ENCODE measurements around the gene UPF1.

The UPF1 gene

DNA sequence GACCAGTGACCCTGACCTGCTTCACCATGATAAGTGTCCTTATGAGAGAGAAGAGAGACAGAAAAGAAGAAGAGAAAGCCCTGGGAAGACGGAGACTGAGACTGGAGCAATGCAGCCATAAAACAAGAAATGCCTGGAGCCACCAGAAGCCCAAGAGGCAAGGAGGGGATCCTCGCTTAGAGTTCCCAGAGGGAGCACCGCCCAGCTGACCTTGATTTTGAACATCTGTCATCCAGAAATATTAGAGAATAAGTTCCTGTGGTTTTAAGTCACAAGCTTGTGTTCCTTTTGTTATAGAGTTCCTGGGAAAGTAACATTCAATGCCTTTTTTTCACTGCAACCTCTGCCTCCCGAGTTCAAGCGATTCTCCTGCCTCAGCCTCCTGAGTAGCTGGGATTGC, 44.0 kb downstream of the UPF1 start:
- peak; percentile 65 for DNase-seq (ENCODE audit: low read depth)

- DNase-seq (ENCODE audit: low read depth): no peak
Observed at GRCh38 chr19:18876865-18877264, 45.1 kb downstream of the UPF1 start.

DNA sequence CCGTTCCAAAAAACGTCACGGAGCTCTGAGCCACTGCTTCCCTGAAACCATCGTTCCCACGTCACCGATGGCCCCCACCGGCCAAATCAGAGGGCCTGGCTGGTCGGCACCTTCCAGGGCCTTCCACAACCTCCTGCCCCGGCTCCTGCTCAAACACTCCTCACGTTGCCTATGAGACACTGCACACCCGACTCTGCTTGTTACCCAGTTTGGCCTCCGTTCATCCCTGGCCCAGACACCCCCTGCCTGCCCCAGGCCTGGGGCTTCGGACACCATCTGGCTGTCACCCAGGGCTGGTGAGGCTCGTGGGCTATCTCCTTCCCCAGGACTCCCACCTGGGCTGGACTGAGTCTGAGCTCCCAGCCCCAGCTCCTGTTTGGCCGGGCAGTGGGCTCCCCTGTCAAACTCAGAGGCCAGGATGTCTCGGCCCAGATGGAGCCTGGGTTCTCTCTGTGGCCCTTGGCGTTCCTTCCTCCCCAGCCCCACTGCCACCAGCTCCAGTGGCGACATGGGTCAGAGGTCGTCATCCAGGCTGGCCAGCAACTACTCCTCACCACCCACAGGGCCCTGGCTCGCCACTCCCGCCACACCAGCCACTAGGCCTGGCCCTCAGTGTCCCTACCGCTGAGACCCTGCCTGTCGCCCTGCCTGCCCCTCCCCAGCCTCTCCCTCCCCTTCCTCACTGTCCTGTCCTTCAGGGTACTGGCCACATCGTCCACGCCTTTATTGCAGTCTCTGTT, 46.5 kb downstream of the UPF1 start:
- DNase-seq (ENCODE audit: low read depth): no peak

DNA sequence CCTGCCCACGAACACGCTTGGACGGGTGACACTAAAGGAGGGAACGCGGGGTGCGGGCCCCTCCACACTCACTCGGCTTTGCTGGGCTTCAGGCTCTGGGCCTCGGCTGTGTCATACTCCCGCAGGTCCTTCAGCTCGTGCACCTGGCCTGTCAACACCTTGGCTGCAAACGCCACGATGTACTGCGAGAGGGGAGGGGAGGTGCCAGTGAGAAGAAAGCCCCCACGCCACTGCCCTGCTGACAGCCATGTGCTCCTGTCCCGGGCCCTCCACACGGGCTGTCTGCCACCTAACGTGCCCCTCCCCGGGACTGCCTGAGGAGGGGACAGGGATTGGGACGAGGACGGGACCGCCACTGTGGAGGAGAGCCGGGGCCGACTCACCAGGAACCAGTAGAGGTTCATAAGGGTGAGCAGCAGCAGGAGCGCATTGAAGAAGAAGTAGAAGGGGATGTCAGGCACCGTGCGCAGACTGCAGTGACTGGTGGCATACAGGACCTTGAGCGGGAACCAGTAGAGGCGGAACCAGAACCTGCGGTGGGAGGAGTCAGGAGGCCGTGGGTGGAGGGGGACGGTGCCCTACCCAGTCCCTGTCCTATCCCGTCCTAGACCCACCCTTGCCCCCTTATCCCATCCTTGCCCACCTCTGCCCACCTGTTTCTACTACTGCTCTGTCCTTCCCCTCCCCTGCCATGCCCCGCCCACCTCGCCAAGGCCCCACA, 47.3 kb downstream of the UPF1 start:
- DNase-seq (ENCODE audit: low read depth): no peak

GRCh38 chr19:18879579-18880373, 48.0 kb downstream of the UPF1 start:
- no peak for DNase-seq (ENCODE audit: low read depth)

GRCh38 chr19:18881491-18881890, 49.7 kb downstream of the UPF1 start:
- no peak for DNase-seq (ENCODE audit: low read depth)

- DNase-seq (ENCODE audit: low read depth): no peak
Observed at GRCh38 chr19:18883526-18884304, 52.0 kb downstream of the UPF1 start.

- no peak for DNase-seq (ENCODE audit: low read depth)
Observed at GRCh38 chr19:18886972-18887371, 55.2 kb downstream of the UPF1 start.

DNA sequence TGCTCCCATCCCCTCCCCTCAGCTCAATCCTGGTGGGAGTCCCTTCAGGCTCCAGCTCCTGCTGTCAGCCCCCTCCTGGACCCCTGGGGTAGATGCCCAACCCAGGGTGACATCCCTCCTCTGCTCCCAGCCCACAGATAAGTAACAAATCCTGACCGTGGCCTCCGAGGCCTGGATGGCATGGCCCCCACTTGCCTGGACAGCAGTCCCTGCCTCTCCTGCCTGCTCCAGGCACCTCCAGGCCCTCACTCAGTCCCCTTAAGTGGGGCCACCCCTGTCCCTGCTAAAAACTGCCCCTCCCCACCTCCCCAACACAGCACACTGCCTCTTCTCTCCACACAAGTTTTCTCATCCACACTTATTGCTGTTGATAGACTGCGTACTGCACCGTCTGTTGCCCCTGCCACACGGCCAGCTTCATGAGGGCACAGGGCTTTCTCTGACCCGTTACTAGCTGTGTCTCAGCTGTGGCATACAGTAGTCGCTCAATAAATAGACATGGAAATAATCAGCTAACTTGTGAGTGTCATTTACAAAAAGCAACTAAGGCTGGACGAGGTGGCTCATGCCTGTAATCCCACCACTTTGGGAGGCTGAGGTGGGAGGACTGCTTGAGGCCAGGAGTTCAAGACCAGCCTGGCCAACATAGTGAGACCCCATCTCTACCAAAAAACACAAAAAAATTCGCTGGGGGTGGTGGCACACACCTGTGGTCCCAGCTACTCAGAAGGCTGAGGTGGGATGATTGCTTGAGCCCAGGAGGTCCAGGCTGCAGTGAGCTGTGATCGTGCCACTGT, 58.4 kb downstream of the UPF1 start:
- no peak for DNase-seq (ENCODE audit: low read depth)

DNA sequence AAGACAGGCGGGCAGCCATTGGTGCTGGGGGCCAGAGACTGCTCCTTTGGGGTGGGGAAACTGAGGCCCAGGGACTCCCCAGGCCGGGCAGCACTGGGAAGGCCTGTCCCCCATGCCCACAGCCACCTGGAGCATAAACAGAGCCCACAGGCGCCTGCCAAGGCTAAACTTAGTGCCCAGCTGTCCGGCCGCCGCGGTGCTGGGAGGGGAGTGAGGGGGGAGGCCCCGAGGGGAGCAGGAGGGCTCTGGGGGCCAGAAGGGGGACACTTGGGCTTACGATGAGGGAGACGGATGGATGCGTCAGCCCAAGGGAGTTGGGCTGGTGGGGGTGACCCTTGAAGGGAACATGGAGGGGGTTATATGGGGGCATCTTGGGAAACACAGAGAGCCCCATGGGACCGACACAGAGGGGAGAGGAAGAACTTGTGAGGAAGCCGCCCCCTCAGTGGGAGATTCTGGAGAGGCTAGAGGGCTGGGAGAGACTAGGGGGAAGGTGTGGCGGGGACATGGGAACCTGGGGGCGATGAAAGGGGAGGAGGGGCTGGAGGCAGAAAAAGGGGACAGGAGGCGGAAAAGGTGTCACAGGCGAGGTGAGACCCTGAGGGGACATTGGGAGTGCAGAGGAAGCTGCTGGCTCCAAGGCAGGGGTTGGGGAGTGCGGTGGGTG, 62.0 kb downstream of the UPF1 start:
- DNase-seq (ENCODE audit: low read depth): no peak

DNA sequence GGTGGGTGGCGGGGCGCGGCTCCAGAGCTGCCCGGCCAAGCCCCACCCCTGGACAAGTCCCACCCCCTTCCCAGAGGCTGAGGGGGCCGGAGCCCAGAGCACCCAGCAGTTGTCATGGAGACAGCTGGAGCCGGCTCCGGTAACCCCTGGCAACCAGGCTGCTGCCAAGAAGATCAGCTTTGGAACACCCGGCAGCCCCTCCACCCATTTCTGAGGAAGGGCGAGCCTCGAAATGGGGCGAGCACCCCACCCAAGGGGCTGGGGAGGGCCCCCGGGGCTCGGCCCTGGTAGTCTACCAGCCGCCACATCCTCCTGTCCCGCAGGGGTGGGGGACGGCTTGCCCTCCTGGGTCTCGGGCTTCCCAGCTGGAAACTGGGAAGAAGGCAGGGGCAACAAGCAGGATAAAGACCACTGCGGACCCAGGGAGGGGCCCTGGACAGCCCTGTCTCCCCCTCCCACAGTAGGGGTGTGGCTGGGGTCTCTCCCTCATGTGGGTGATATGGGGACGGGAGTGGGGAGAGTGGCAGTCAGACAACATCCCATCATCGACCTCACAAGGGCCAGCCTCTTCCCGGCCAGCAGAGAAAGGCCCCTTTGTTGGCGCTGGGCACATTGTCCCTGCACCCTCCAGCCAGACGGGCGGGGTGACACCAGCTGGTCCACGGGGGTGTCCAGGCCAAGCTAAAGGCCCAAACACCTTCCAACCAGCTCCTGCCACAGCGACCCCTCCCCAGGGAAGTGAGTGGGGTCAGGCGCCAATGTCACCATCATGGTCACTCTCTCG, 62.7 kb downstream of the UPF1 start:
- no peak for DNase-seq (ENCODE audit: low read depth)

GRCh38 chr19:18895038-18895823, 63.5 kb downstream of the UPF1 start:
- peak; percentile 38 for DNase-seq (ENCODE audit: low read depth)

DNA sequence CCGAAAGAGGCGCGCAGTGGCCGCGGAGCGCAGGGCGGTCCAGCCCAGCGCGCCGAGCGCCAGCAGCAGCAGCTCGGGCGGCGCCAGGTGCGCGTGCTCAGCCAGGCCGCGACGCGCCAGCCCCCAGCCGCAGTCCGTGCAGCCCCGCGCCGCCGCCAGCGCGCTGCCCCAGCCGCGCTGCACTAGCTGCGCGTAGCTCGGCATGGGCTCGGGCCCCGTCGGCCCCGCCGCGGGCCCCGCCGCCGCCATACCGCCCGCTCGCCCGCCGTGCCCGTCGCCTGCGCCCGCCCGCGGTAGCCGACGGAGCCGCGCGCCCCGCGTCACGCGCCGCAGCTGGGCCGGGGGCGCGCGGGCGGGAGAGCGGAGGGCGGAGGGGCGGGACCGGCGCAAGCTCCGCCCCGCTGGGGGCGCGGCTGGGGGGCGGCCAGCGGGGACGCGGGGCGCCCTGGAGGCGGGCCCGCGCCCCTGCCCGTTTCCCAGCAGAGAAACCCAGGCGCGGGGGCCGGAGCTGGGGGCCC, 64.1 kb downstream of the UPF1 start, which contains the start of gene CERS1:
Gene CERS1, minus strand, starts transcription at position 335 of the 518 bp plus-strand sequence. Its CDS starts 86 bp downstream, at position 249.
- no peak for DNase-seq (ENCODE audit: low read depth)

DNA sequence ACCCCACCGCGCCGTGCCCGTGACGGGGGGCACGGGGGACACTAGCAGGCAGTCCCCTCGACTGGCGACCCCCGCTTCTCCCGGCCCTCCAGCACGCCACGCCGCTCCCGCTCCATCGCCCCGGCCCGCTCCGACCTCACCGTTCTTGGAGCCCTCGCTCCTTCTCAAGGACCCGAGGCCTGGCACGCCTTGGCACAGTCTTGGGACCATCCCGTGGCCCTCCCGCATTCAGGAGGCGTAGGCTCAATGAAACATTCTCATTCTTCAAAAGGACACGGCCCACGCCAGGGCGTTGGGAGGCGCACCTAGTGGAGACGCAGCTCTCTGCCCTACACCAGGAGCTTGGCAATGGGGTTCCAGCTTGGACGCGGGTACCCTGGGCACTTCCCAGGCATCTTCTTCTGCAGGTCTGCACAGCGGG, 64.7 kb downstream of the UPF1 start:
- no peak for DNase-seq (ENCODE audit: low read depth)

DNA sequence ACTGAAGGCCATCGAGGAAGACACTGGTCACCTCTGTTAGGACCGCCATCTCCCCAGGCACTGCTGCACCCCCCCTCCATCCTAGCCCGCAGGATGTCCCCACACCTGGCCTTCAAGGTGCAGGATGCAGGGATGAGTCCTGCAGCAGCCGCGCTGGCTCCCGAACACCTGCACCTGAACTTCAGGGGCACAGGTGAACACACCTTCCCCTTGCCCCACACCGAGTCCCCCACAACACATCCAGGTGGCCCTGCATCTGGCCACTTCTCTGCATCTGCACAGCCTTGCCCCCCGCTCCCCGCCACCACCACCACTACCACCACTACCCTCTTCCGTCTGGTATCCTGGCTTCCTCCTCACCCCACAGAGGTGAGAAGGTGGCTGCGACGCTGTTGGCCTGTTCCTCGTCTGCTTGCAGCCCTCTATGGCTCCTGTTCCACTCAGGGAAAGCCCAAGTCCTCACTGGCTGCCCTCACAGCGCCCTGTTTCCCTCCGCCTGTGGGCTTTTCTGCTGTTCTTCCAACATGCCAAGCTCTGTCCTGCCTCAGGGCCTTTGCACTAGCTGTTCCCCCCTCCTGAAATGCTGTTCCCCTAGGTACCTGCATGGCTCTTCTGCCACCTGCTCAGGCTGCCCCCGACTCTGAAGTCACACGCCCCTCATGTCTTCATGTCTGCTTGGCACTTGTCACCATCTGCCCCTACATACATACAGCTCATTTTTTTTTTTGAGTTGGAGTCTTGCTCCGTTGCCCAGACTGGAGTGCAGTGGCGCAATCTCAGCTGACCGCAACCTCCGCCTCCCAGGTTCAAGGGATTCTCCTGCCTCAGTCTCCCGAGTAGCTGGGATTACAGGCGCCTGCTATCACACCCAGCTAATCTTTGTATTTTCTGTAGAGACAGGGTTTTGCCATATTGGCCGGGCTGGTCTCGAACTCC, 65.6 kb downstream of the UPF1 start:
- DNase-seq (ENCODE audit: low read depth): no peak

GRCh38 chr19:18898081-18898606, 66.4 kb downstream of the UPF1 start:
- no peak for DNase-seq (ENCODE audit: low read depth)
